ENCODE results near the gene KLHDC10.
A peak's percentile ranks its signal among the peaks of the same experiment; 100 is the strongest.
"Not testable (repeated sequence)": the region's sequence is repeated elsewhere in the genome, so short reads cannot be mapped to it uniquely, and the experiment has no call there.

The KLHDC10 gene

DNA sequence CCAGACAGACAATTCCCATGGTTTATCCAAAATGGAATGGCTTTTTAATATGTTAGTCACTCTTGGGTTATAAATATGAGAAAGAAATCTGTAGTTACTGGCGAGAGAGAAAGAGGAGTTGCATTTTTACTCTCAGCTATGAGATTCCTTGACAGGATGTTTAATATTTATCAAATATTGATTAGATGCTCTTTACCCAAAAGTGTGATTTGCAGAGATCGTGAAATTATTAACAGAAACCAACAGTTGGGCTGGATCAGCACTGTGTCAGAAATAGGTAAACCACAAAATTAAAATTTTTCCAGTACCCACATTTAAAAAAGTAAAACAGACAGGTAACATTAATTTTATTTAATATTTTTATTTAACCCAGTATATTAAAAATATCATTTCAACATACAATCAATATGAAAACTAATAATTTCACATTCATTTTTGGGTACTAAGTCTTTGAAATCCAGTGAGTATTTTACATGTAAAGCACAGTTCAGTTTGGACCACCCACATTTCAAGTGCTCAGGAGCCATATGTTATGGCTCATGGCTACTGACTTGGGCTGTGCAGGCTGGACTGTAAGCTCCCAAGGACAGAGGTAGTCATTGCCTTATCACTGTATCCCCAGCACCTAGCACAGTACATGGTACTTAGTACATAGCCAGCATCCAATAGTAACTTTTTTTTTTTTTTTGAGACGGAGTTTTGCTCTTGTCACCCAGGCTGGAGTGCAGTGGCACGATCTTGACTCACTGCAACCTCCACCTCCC, 42.5 kb downstream of the KLHDC10 start:
- Histone ChIP-seq H3F3A (ENCODE audit: control insufficient read depth, insufficient read depth) (peaks cover 8% of the 10 kb centered on the region), H3K79me2 (ENCODE audit: control insufficient read depth, low read length) (no peaks in the 10 kb centered on the region), H3K9me2 (replicated peaks; ENCODE audit: control insufficient read depth, low read length) (no peaks in the 10 kb centered on the region), H3K4me2 (ENCODE audit: low read length) (no peak overlapping the region), H3K36me3 (ENCODE audit: control insufficient read depth, low read length) (no peaks in the 10 kb centered on the region), H3K27me3 (ENCODE audit: control insufficient read depth, low read length) (no peaks in the 10 kb centered on the region), H3K4me3 (ENCODE audit: low read length) (no peak overlapping the region), H4K20me1 (ENCODE audit: control insufficient read depth, insufficient read depth, low read depth, low read length) (no peaks in the 10 kb centered on the region; the same call in 1 of the 2 replicates), H3K27ac (ENCODE audit: low read depth, low read length) (no peak overlapping the region), H3K9me3 (ENCODE audit: control insufficient read depth, insufficient read depth, low read length) (no peaks in the 10 kb centered on the region), H3K4me1 (ENCODE audit: control insufficient read depth, low read length) (peaks cover 24% of the 10 kb centered on the region)
- TF ChIP-seq, protein P1, sequence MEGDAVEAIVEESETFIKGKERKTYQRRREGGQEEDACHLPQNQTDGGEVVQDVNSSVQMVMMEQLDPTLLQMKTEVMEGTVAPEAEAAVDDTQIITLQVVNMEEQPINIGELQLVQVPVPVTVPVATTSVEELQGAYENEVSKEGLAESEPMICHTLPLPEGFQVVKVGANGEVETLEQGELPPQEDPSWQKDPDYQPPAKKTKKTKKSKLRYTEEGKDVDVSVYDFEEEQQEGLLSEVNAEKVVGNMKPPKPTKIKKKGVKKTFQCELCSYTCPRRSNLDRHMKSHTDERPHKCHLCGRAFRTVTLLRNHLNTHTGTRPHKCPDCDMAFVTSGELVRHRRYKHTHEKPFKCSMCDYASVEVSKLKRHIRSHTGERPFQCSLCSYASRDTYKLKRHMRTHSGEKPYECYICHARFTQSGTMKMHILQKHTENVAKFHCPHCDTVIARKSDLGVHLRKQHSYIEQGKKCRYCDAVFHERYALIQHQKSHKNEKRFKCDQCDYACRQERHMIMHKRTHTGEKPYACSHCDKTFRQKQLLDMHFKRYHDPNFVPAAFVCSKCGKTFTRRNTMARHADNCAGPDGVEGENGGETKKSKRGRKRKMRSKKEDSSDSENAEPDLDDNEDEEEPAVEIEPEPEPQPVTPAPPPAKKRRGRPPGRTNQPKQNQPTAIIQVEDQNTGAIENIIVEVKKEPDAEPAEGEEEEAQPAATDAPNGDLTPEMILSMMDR (IDR thresholded peaks at IDR 0.05; ENCODE audit: low read depth, low read length, poor library complexity, severe bottlenecking), result no peak
- no peak for TF ChIP-seq EZH2phosphoT487 (IDR thresholded peaks at IDR 0.05; ENCODE audit: borderline replicate concordance, low read length)

DNA sequence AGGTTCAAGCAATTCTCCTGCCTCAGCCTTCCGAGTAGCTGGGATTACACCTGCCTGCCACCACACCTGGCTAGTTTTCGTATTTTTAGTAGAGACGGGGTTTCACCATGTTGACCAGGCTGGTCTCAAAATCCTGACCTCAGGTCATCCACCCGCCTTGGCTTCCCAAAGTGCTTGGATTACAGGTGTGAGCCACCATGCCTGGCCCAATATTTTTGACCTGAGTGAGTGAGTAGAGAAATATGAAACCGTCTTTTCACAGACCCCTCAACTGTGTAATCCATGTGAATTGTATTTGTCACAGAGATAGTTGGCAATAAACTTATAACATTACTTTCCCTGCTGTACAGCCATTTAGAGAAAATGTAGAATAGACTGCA, 43.1 kb downstream of the KLHDC10 start:
- not testable (repeated sequence) for H3K27me3 ChIP-seq (ENCODE audit: control insufficient read depth, low read length); H3K79me2 ChIP-seq (ENCODE audit: control insufficient read depth, low read length); H3K36me3 ChIP-seq (ENCODE audit: control insufficient read depth, low read length); H3K9me3 ChIP-seq (ENCODE audit: control insufficient read depth, insufficient read depth, low read length); H3K9me2 ChIP-seq (replicated peaks; ENCODE audit: control insufficient read depth, low read length); H4K20me1 ChIP-seq (ENCODE audit: control insufficient read depth, insufficient read depth, low read depth, low read length); H3K27ac ChIP-seq (ENCODE audit: low read depth, low read length); H3K4me3 ChIP-seq (ENCODE audit: low read length); H3F3A ChIP-seq (ENCODE audit: control insufficient read depth, insufficient read depth)
- Histone ChIP-seq H3K4me2 (ENCODE audit: low read length) (peak overlapping the region; percentile 22), H3K4me1 (ENCODE audit: control insufficient read depth, low read length) (peaks cover 24% of the 10 kb centered on the region)

DNA sequence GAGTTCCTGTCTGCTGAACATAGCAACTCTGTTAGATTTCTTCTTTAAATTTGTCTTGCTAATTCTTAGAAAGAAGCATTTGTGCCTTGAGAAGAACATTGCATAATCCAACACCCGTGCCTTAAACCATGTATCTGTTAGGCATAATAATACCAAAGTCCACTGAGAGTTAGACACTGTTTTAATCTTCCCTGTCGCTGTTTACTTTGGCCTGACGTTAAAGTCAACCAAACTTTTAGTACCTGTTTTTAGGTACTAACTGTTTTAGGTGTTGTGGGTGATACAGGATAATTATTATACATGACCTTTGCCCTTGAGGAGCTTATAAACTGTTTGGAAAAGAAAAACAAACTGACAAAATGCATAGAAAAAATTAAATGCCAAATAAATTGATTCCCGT, 43.6 kb downstream of the KLHDC10 start:
- TF ChIP-seq, protein P1 (IDR thresholded peaks at IDR 0.05; ENCODE audit: low read depth, low read length, poor library complexity, severe bottlenecking), result no peak
- TF ChIP-seq EZH2phosphoT487 (IDR thresholded peaks at IDR 0.05; ENCODE audit: borderline replicate concordance, low read length), result no peak
- Histone ChIP-seq H3K27ac (ENCODE audit: low read depth, low read length) (no peak overlapping the region), H3K4me3 (ENCODE audit: low read length) (no peak overlapping the region), H3K79me2 (ENCODE audit: control insufficient read depth, low read length) (no peaks in the 10 kb centered on the region), H3K36me3 (ENCODE audit: control insufficient read depth, low read length) (no peaks in the 10 kb centered on the region), H3K4me2 (ENCODE audit: low read length) (peak overlapping the region; percentile 22), H4K20me1 (ENCODE audit: control insufficient read depth, insufficient read depth, low read depth, low read length) (no peaks in the 10 kb centered on the region; the same call in 1 of the 2 replicates), H3K4me1 (ENCODE audit: control insufficient read depth, low read length) (peaks cover 24% of the 10 kb centered on the region), H3F3A (ENCODE audit: control insufficient read depth, insufficient read depth) (peaks cover 8% of the 10 kb centered on the region), H3K9me3 (ENCODE audit: control insufficient read depth, insufficient read depth, low read length) (no peaks in the 10 kb centered on the region), H3K9me2 (replicated peaks; ENCODE audit: control insufficient read depth, low read length) (no peaks in the 10 kb centered on the region), H3K27me3 (ENCODE audit: control insufficient read depth, low read length) (no peaks in the 10 kb centered on the region)

DNA sequence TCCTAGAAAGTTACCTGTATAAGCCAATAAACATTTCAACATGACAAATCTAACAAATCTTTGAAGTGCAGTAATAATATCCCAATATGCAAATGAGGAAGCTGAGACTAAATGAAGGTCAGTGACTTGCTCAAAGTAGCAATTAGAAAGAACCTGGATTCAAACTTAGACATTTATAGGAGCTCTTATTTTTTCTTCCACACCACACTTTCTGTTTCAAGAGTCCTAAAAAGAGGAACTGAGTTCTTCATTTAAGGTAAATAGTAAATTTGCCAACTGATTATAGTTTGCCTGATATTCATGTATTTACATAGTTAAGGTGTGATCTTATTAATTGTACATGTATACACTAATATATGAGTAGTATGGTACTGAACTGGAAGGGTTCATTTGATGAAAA, 44.0 kb downstream of the KLHDC10 start:
- Histone ChIP-seq H3K9me3 (ENCODE audit: control insufficient read depth, insufficient read depth, low read length) (no peaks in the 10 kb centered on the region), H3K36me3 (ENCODE audit: control insufficient read depth, low read length) (no peaks in the 10 kb centered on the region), H3K4me1 (ENCODE audit: control insufficient read depth, low read length) (peaks cover 24% of the 10 kb centered on the region), H3K27ac (ENCODE audit: low read depth, low read length) (no peak overlapping the region), H3F3A (ENCODE audit: control insufficient read depth, insufficient read depth) (peaks cover 8% of the 10 kb centered on the region), H3K9me2 (replicated peaks; ENCODE audit: control insufficient read depth, low read length) (no peaks in the 10 kb centered on the region), H3K4me3 (ENCODE audit: low read length) (no peak overlapping the region), H4K20me1 (ENCODE audit: control insufficient read depth, insufficient read depth, low read depth, low read length) (no peaks in the 10 kb centered on the region; the same call in 1 of the 2 replicates), H3K4me2 (ENCODE audit: low read length) (peak overlapping the region; percentile 22), H3K79me2 (ENCODE audit: control insufficient read depth, low read length) (no peaks in the 10 kb centered on the region), H3K27me3 (ENCODE audit: control insufficient read depth, low read length) (no peaks in the 10 kb centered on the region)
- TF ChIP-seq EZH2phosphoT487 (IDR thresholded peaks at IDR 0.05; ENCODE audit: borderline replicate concordance, low read length), result no peak
- TF ChIP-seq, protein P1 (IDR thresholded peaks at IDR 0.05; ENCODE audit: low read depth, low read length, poor library complexity, severe bottlenecking), result no peak
